OCI-LY3 (cell line): ENCODE measurements around the gene ANKS1B.

Source experiments
- H2AFZ ChIP-seq: fragments of 200-600, 300-600 bp; shearing (Covaris generic); 2 replicates; pipeline ENCODE4 v1.6.0; 2014; ENCODE audit warnings: antibody characterized with exemption, low read depth, low read length
- H3K27ac ChIP-seq: fragments of 200-600, 300-600 bp; sonication (generic); 2 replicates; pipeline ENCODE4 v1.5.1; 2014; ENCODE audit warnings: mild to moderate bottlenecking, low read length, moderate library complexity, mixed read lengths
- H3K27me3 ChIP-seq: fragments of 200-600, 300-600 bp; sonication (generic); 2 replicates; pipeline ENCODE4 v1.6.1; 2014; ENCODE audit warnings: low read depth, low read length, mixed read lengths
- H3K36me3 ChIP-seq: fragments of 200-600, 300-600 bp; sonication (generic); replicated peaks from 2 replicates; pipeline ENCODE3; 2014; ENCODE audit warnings: low read depth, low read length, mixed read lengths
- H3K4me1 ChIP-seq: fragments of 300-600, 200-600 bp; sonication (generic); 2 replicates; pipeline ENCODE4 v1.6.1; 2014; ENCODE audit warnings: low read length, mixed read lengths
- H3K4me2 ChIP-seq: fragments of 200-600, 300-600 bp; sonication (generic); 2 replicates; pipeline ENCODE4 v1.6.1; 2014; ENCODE audit warnings: low read length, mixed read lengths
- H3K4me3 ChIP-seq: fragments of 300-600, 200-600 bp; sonication (generic); 2 replicates; pipeline ENCODE4 v1.5.1; 2014; ENCODE audit warnings: antibody characterized with exemption, mild to moderate bottlenecking, low read length, moderate library complexity
- H3K79me2 ChIP-seq: fragments of 300-600, 200-600 bp; shearing (Covaris generic); 2 replicates; pipeline ENCODE4 v1.6.1; 2014; ENCODE audit warnings: mild to moderate bottlenecking, low read length, mixed read lengths
- H3K9ac ChIP-seq: fragments of 300-600, 200-600 bp; shearing (Covaris generic); 2 replicates; pipeline ENCODE4 v1.6.0; 2014; ENCODE audit warnings: mild to moderate bottlenecking, low read length, moderate library complexity
- H3K9me3 ChIP-seq: fragments of 200-600, 300-600 bp; shearing (Covaris generic); 2 replicates; pipeline ENCODE4 v1.6.1; 2014; ENCODE audit warnings: low read length, mixed read lengths; ENCODE audit not compliant: insufficient read depth
- H4K20me1 ChIP-seq: fragments of 200-600, 300-600 bp; sonication (generic); 2 replicates; pipeline ENCODE4 v1.6.1; 2016; ENCODE audit warnings: low read length, mixed read lengths; ENCODE audit not compliant: insufficient read depth
- EZH2phosphoT487 ChIP-seq: fragments of 200-600 bp; shearing (Covaris generic); IDR thresholded peaks from 2 replicates; pipeline ENCODE4 v1.6.1; 2018; ENCODE audit warnings: antibody characterized with exemption, mixed run types, low read depth
- TF ChIP-seq, protein P1 (sequence below): fragments of 200-600, 300-600 bp; sonication (generic); IDR thresholded peaks from 2 replicates; pipeline ENCODE4 v1.5.1; 2014; ENCODE audit warnings: antibody characterized with exemption, low read length, low read depth

ANKS1B gene

DNA sequence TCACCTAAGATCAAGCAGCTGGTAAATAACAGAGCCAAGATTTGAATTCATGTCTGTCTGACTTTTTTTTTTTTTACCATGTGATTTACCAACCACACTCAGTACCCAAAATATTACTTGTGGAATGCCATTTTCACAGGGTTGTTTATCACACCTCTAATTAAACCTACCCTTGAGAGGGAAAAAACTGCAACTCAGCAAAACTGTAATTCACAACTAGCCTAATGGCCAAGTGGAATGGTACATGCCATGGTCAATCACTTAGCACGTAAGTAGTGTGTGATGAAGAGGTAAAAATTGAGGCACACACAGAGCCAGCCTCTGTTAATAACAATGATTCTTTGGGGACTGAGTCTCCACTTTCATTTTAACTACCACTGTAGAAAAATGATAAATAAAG, 750.0 kb downstream of the ANKS1B start:
- TF ChIP-seq EZH2phosphoT487, result no peak
- TF ChIP-seq, protein P1, sequence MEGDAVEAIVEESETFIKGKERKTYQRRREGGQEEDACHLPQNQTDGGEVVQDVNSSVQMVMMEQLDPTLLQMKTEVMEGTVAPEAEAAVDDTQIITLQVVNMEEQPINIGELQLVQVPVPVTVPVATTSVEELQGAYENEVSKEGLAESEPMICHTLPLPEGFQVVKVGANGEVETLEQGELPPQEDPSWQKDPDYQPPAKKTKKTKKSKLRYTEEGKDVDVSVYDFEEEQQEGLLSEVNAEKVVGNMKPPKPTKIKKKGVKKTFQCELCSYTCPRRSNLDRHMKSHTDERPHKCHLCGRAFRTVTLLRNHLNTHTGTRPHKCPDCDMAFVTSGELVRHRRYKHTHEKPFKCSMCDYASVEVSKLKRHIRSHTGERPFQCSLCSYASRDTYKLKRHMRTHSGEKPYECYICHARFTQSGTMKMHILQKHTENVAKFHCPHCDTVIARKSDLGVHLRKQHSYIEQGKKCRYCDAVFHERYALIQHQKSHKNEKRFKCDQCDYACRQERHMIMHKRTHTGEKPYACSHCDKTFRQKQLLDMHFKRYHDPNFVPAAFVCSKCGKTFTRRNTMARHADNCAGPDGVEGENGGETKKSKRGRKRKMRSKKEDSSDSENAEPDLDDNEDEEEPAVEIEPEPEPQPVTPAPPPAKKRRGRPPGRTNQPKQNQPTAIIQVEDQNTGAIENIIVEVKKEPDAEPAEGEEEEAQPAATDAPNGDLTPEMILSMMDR, result no peak
- H3K36me3 ChIP-seq, result peaks cover 4% of the 10 kb centered on the region

DNA sequence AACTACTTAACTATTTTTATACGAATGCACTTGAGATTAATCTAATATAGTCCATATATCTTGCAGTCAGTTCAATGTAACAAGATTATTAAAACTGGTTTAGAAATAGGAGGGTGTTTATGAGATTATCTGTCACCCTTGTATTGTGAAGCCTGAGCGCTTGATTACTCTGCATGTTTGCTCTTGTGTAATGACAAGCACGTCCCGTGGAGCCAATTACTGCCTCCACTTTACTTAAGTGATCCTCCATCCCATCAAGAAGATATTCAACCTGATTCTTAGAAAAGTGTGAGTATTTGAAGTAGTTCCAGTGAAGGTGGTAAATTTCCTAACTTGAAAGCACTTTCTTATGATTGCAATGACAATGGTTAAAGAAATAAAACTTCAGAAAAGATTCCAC, 752.4 kb downstream of the ANKS1B start:
- Histone ChIP-seq H3K79me2 (no peaks in the 10 kb centered on the region), H3K4me2 (no peak overlapping the region), H3K9ac (no peak overlapping the region), H4K20me1 (no peaks in the 10 kb centered on the region), H3K4me1 (no peaks in the 10 kb centered on the region), H3K27ac (no peak overlapping the region), H2AFZ (no peak overlapping the region), H3K36me3 (no peaks in the 10 kb centered on the region), H3K27me3 (no peaks in the 10 kb centered on the region), H3K4me3 (no peak overlapping the region), H3K9me3 (peaks cover 3% of the 10 kb centered on the region; the same call in 1 of the 2 replicates)
- no peak for TF ChIP-seq EZH2phosphoT487
- TF ChIP-seq, protein P1, result no peak

More for the DNA sequence above, 750.0 kb downstream of the ANKS1B start:
- no peaks in the 10 kb centered on the region for H3K79me2 ChIP-seq
- no peak overlapping the region for H3K27ac ChIP-seq
- H3K4me2 ChIP-seq, result no peak overlapping the region
- no peak overlapping the region for H3K9ac ChIP-seq
- no peak overlapping the region for H2AFZ ChIP-seq
- H3K4me1 ChIP-seq, result peaks cover 8% of the 10 kb centered on the region
- H4K20me1 ChIP-seq, result no peaks in the 10 kb centered on the region
- peaks cover 5% of the 10 kb centered on the region for H3K9me3 ChIP-seq
- no peak overlapping the region for H3K4me3 ChIP-seq
- no peaks in the 10 kb centered on the region for H3K27me3 ChIP-seq

DNA sequence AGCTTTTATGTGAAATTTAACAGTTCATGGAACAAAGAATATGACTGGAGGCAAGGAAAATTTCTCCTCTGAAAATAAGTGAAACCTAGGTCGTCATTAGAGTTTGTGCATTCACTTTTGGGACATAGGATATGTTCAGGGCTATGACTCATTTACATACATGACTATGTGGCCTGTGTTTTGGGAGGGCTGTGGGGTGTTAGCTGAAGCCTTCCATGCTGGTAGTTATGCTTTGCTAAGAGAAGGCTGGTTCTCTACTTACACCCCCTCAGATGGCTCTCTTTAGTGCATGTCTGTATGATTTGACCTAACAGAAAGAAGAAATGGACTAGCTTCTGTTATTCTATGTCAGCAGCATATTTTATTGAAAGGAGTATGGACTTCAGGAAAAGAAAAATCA, 753.7 kb downstream of the ANKS1B start:
- Histone ChIP-seq H3K4me3 (no peak overlapping the region), H3K79me2 (no peaks in the 10 kb centered on the region), H3K4me1 (no peaks in the 10 kb centered on the region), H3K27ac (no peak overlapping the region), H3K27me3 (no peaks in the 10 kb centered on the region), H3K4me2 (no peak overlapping the region), H3K9me3 (peaks cover 3% of the 10 kb centered on the region; the same call in 1 of the 2 replicates), H4K20me1 (no peaks in the 10 kb centered on the region), H3K36me3 (no peaks in the 10 kb centered on the region), H3K9ac (no peak overlapping the region), H2AFZ (no peak overlapping the region)
- TF ChIP-seq EZH2phosphoT487, result no peak
- TF ChIP-seq, protein P1, result no peak

DNA sequence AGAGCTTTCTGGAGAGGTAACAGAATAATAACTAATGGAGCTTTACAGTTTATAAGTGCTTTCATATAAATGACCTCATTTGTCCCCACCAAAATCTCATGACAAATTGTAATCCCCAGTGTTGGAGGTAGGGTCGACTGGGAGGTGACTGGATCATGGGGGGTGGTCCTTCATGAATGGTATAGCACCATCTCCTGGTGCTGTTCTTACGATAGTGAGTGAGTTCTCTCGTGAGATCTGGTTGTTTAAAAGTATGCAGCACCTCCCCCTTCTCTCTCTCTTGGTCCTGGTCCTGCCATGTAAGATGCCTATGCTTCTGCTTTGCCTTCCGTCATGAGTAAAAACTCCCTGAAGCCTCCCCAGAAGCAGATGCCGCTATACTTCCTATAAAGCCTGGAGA, 760.5 kb downstream of the ANKS1B start:
- no peak overlapping the region for H3K27ac ChIP-seq
- no peak overlapping the region for H2AFZ ChIP-seq
- no peak overlapping the region for H3K9ac ChIP-seq
- no peaks in the 10 kb centered on the region for H3K9me3 ChIP-seq
- H3K4me1 ChIP-seq, result no peaks in the 10 kb centered on the region
- no peaks in the 10 kb centered on the region for H3K27me3 ChIP-seq
- H3K36me3 ChIP-seq, result no peaks in the 10 kb centered on the region
- H4K20me1 ChIP-seq, result no peaks in the 10 kb centered on the region
- no peaks in the 10 kb centered on the region for H3K79me2 ChIP-seq
- no peak overlapping the region for H3K4me3 ChIP-seq
- H3K4me2 ChIP-seq, result no peak overlapping the region
- TF ChIP-seq EZH2phosphoT487, result no peak
- TF ChIP-seq, protein P1, result no peak
